DMS53 treated with DMSO at 0.1 percent for 48 hours (cell line): Measurements from ENCODE around the gene PCDHGB1.
"Not testable (repeated sequence)": the region's sequence is repeated elsewhere in the genome, so short reads cannot be mapped to it uniquely, and the experiment has no call there.

Experiments used
- DNase-seq: peaks from one replicate; lab custom pipeline; 2025; ENCODE audit not compliant: unreplicated experiment; lab: John Stamatoyannopoulos, UW

Gene PCDHGB1

GRCh38 chr5:141345327-141345726 lies 4.6 kb upstream of the PCDHGB1 start:
- DNase-seq: no peak

GRCh38 chr5:141346017-141346416 lies 3.9 kb upstream of the PCDHGB1 start:
- DNase-seq: not testable (repeated sequence)

GRCh38 chr5:141351591-141351990 lies 1.7 kb downstream of the PCDHGB1 start:
- DNase-seq: no peak

GRCh38 chr5:141354900-141355469 lies 5.1 kb downstream of the PCDHGB1 start, which contains the start of gene PCDHGA4:
Gene PCDHGA4, plus strand, starts transcription at chr5:141355021. Its CDS starts 87 bp downstream, at chr5:141355108.
- no peak for DNase-seq

- no peak for DNase-seq
Observed at GRCh38 chr5:141355641-141356040, 5.7 kb downstream of the PCDHGB1 start.

GRCh38 chr5:141356133-141356532 lies 6.2 kb downstream of the PCDHGB1 start:
- no peak for DNase-seq

GRCh38 chr5:141356950-141357349 lies 7.1 kb downstream of the PCDHGB1 start:
- no peak for DNase-seq

GRCh38 chr5:141359790-141360426 lies 10.0 kb downstream of the PCDHGB1 start, which contains the start of gene PCDHGB2:
Gene PCDHGB2, plus strand, starts transcription at chr5:141359994. Its CDS starts 142 bp downstream, at chr5:141360136.
- DNase-seq: no peak

GRCh38 chr5:141360685-141361084 lies 10.8 kb downstream of the PCDHGB1 start:
- no peak for DNase-seq

GRCh38 chr5:141362719-141363118 lies 12.8 kb downstream of the PCDHGB1 start:
- DNase-seq: no peak

- no peak for DNase-seq
Observed at GRCh38 chr5:141363952-141364660, 14.2 kb downstream of the PCDHGB1 start, which contains the start of gene PCDHGA5. Gene PCDHGA5, plus strand, starts transcription at chr5:141364162. Its CDS starts 169 bp downstream, at chr5:141364331.

- DNase-seq: no peak
Observed at GRCh38 chr5:141366016-141366896, 16.4 kb downstream of the PCDHGB1 start.

- peak; percentile 10 for DNase-seq
Observed at GRCh38 chr5:141369994-141370848, 20.3 kb downstream of the PCDHGB1 start, which contains the start of gene PCDHGB3. Gene PCDHGB3, plus strand, starts transcription at chr5:141370242. Its CDS starts 153 bp downstream, at chr5:141370395.

- no peak for DNase-seq
Observed at GRCh38 chr5:141371572-141372475, 21.9 kb downstream of the PCDHGB1 start.

- DNase-seq: peak; percentile 12
Observed at GRCh38 chr5:141373673-141374317, 23.9 kb downstream of the PCDHGB1 start, which contains the start of gene PCDHGA6. Gene PCDHGA6, plus strand, starts transcription at chr5:141373891. Its CDS starts 193 bp downstream, at chr5:141374084.

- no peak for DNase-seq
Observed at GRCh38 chr5:141374627-141375026, 24.7 kb downstream of the PCDHGB1 start.

- DNase-seq: not testable (repeated sequence)
Observed at GRCh38 chr5:141375444-141376155, 25.7 kb downstream of the PCDHGB1 start.
